AG04450 (cell line): ENCODE measurements around the gene ADGB. TPM values are rescaled to one million over a fixed set of nuclear protein-coding genes. Genes with fewer than 3 reads are reported as not detected.

Experiments used
- CTCF ChIA-PET: fragments of 300-600, 350-600 bp; formaldehyde crosslinking; extraction: SDS; loops from one replicate; lab custom pipeline; 2022; ENCODE audit warnings: antibody characterized with exemption, inconsistent platforms; lab: Charles Lee
- POLR2A ChIA-PET: fragments of 350-600 bp; formaldehyde crosslinking; extraction: SDS; loops from one replicate; lab custom pipeline; 2021; ENCODE audit warnings: antibody characterized with exemption, inconsistent platforms; lab: Yijun Ruan, JAX
- DNase-seq: peaks from one replicate; pipeline ENCODE4 v3.0.0-alpha.2; 2011; ENCODE audit warnings: low read depth, low spot score
- H3K27ac ChIP-seq: one replicate; pipeline ENCODE4 v1.5.1; 2012; ENCODE audit warnings: low read depth, low read length, control low read depth
- H3K27me3 ChIP-seq: one replicate; pipeline ENCODE4 v1.6.0; 2012; ENCODE audit warnings: low read length; ENCODE audit not compliant: control insufficient read depth, insufficient read depth
- H3K4me3 ChIP-seq: 2 replicates; pipeline ENCODE4 v1.5.1; 2011; ENCODE audit warnings: mild to moderate bottlenecking, low read depth, low read length, control low read depth
- H3K9me3 ChIP-seq: 2 replicates; pipeline ENCODE4 v1.5.1; 2012; ENCODE audit warnings: low read length; ENCODE audit not compliant: control insufficient read depth, insufficient read depth
- polyA plus RNA-seq: library from polyadenylated mRNA; depleted of rRNA; stranded (reverse); fragments of >200 nt; gene quantifications from 2 replicates; pipeline ENCODE4 v1.2.3, GENCODE V29; 2011
- TF ChIP-seq, protein P1 (sequence below): IDR thresholded peaks from 2 replicates; pipeline ENCODE4 v1.5.1; 2011; ENCODE audit warnings: low read depth, low read length, control low read depth, inconsistent platforms

Gene ADGB
- polyA plus RNA-seq, 1 experiment = not detected

DNA sequence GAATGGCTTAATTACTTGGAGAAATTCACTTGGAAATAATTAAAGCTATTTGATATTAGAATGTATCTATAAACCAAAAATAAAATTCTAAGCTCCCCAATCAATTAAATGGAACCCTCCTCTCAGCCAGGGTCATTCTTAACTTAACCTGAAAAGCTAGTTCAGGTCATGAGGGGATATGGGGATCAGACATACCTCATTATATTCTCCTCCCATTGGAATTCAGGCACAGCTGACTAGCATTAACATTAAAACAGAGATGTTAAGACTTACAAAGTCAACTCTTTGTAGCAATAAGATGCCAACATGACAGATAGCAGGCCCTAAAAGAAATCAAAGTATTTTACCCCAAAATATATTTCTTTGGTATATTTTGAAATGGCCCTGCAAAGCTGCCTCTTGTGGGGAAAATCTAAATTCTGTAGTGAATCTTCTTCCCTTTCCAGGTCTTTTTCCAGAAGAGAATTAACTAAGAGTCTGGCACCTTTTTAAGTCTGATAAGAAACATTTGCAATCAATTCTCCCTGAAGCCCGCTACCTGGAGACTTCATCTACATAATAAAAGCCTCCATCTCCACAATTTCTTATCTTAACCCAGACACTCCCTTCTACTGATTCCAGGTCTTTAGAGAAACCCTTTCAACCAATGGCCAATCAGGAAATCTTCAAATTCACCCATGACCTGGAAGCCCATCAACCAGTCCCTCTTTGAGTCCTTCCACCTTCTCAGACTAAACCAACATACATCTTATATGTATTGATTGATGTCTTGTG is 231.2 kb downstream of the ADGB start:
- Histone ChIP-seq H3K27me3 (no peaks in the 10 kb centered on the region), H3K27ac (no peak overlapping the region), H3K9me3 (no peaks in the 10 kb centered on the region), H3K4me3 (no peak overlapping the region)
- ChIA-PET CTCF (no interaction called here), POLR2A (no interaction called here)
- DNase-seq = no peak
- TF ChIP-seq, protein P1, sequence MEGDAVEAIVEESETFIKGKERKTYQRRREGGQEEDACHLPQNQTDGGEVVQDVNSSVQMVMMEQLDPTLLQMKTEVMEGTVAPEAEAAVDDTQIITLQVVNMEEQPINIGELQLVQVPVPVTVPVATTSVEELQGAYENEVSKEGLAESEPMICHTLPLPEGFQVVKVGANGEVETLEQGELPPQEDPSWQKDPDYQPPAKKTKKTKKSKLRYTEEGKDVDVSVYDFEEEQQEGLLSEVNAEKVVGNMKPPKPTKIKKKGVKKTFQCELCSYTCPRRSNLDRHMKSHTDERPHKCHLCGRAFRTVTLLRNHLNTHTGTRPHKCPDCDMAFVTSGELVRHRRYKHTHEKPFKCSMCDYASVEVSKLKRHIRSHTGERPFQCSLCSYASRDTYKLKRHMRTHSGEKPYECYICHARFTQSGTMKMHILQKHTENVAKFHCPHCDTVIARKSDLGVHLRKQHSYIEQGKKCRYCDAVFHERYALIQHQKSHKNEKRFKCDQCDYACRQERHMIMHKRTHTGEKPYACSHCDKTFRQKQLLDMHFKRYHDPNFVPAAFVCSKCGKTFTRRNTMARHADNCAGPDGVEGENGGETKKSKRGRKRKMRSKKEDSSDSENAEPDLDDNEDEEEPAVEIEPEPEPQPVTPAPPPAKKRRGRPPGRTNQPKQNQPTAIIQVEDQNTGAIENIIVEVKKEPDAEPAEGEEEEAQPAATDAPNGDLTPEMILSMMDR = no peak

DNA sequence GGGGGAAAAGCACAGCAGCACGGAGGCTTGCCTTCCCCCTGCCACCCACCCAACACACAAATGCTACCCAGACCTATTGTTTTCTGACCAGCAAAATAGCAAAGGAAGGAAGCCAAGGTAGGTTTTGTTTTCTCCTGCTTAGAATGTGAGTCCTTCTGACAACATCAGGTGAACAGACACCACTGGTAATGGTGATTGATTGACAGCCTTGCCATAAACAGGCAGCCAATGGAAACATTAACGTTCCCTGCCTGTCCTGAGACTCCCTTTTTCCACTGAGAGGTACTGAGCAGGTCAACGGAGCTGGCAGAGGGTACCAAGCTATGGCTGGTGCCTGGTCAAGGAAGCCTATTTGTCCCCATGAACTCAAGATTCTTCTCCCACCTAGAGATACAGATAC is 234.4 kb downstream of the ADGB start:
- no peaks in the 10 kb centered on the region for H3K9me3 ChIP-seq
- CTCF ChIA-PET = no interaction called here
- H3K27ac ChIP-seq = no peak overlapping the region
- POLR2A ChIA-PET = no interaction called here
- H3K27me3 ChIP-seq = no peaks in the 10 kb centered on the region
- H3K4me3 ChIP-seq = no peak overlapping the region
- TF ChIP-seq, protein P1 = no peak
- no peak for DNase-seq

DNA sequence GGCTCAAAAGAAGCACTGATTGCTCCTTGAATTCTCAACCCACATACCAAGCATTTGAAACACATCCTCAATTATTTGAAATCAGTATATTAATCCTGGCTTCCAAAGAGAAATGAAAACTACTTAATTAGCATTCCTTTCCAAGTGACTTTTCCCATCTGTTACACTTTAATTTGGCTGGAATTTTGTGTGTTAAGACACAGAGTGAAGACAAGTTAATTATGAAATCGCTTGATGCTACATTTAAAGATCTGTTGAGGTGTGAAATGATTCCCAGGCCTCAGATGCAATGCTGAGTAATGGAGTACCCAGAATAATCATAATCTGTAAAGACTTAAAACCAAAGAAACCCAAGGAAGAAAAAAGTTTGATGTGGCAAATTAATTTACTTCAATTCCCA is 241.4 kb downstream of the ADGB start:
- H3K27me3 ChIP-seq = no peaks in the 10 kb centered on the region
- H3K9me3 ChIP-seq = peaks cover 2% of the 10 kb centered on the region
- ChIA-PET POLR2A (no interaction called here), CTCF (no interaction called here)
- H3K27ac ChIP-seq = no peak overlapping the region
- no peak overlapping the region for H3K4me3 ChIP-seq
- TF ChIP-seq, protein P1 = no peak
- DNase-seq = no peak

DNA sequence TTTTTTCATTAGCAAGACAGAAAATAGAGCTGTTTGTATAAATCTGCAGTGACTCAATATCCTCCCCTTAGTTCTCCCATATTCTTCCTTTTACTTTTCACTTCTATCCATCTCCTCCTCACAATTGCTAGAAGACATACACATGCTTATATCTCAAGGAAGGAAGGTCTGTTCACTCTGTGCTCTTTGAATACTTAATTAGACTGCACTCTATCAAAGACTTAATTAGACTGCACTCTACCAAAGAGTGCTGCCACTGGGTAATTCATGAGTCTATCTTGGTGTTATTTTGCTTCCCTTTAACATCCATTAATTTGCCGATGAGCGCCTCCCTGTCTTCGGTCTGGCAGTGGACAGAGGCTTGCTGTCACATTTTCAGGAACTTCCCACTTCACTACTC is 241.9 kb downstream of the ADGB start:
- no peaks in the 10 kb centered on the region for H3K27me3 ChIP-seq
- no peak for DNase-seq
- no peak overlapping the region for H3K4me3 ChIP-seq
- POLR2A ChIA-PET = no interaction called here
- no peak overlapping the region for H3K27ac ChIP-seq
- peaks cover 3% of the 10 kb centered on the region for H3K9me3 ChIP-seq
- CTCF ChIA-PET = no interaction called here
- TF ChIP-seq, protein P1 = no peak

DNA sequence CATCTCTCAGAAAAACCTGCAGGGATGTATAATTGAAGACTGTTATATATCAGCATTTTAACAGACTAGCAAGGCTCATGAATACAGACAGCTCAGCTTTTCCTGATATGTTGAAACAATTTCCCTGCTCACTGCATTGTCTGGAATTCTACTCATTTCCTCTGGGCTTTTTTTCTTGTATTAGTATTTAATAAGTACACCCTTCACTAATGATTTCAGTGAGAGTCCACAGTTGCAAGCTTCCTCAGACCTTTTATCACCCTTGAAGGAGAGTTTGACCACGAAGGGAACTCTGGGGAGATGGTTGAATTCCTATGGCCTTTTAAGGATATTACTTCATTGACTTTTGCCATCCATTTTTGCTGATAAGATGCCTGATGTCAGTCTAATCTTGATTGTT is 248.7 kb downstream of the ADGB start:
- Histone ChIP-seq H3K4me3 (no peak overlapping the region), H3K9me3 (peaks cover 3% of the 10 kb centered on the region), H3K27ac (no peak overlapping the region), H3K27me3 (no peaks in the 10 kb centered on the region)
- no peak for DNase-seq
- POLR2A ChIA-PET = no interaction called here
- TF ChIP-seq, protein P1 = no peak
- CTCF ChIA-PET = interaction anchor here (1.0 to 1.7 kb wide), 2 partner anchors 9 to 11 kb away, joined by 3 to 4 read pairs; no protein-coding TSS in a partner anchor
